GM21381 (cell line): ENCODE results near the gene NEAT1.

Source experiments
- ATAC-seq: cut with Tn5 transposase; IDR thresholded peaks from one replicate; pipeline ENCODE4 v1.9.1; 2021; ENCODE audit warnings: mild to moderate bottlenecking, moderate library complexity; ENCODE audit not compliant: unreplicated experiment

The NEAT1 gene

GRCh38 chr11:65478388-65479183 lies 56.0 kb downstream of the NEAT1 start:
- no peak for ATAC-seq

GRCh38 chr11:65479184-65480145 lies 56.9 kb downstream of the NEAT1 start:
- ATAC-seq, result no peak

GRCh38 chr11:65482306-65482850 lies 59.8 kb downstream of the NEAT1 start:
- ATAC-seq, result no peak

GRCh38 chr11:65485920-65486219 lies 63.3 kb downstream of the NEAT1 start:
- no peak for ATAC-seq

- no peak for ATAC-seq
Observed at GRCh38 chr11:65486570-65487466, 64.2 kb downstream of the NEAT1 start.

GRCh38 chr11:65487467-65488272 lies 65.1 kb downstream of the NEAT1 start:
- no peak for ATAC-seq

- no peak for ATAC-seq
Observed at GRCh38 chr11:65488273-65489034, 65.9 kb downstream of the NEAT1 start.

GRCh38 chr11:65489035-65489705 lies 66.6 kb downstream of the NEAT1 start:
- ATAC-seq, result no peak

- no peak for ATAC-seq
Observed at GRCh38 chr11:65489706-65490320, 67.2 kb downstream of the NEAT1 start.

- no peak for ATAC-seq
Observed at GRCh38 chr11:65491163-65491465, 68.5 kb downstream of the NEAT1 start.

- ATAC-seq, result no peak
Observed at GRCh38 chr11:65491614-65492386, 69.2 kb downstream of the NEAT1 start.

- ATAC-seq, result no peak
Observed at GRCh38 chr11:65492387-65492636, 69.7 kb downstream of the NEAT1 start.

- peak; percentile 20 for ATAC-seq
Observed at GRCh38 chr11:65492637-65493366, 70.2 kb downstream of the NEAT1 start.

- ATAC-seq, result no peak
Observed at GRCh38 chr11:65493367-65494176, 71.0 kb downstream of the NEAT1 start.
